Stomach (tissue), 4 donors: ENCODE data around the gene KDM4E.

Source experiments
- CTCF ChIP-seq, 7 experiments: fragments of 450-650 bp in 4 of 7; fragments of 200-600 bp in 3 of 7; sonication (generic) in 3 of 7; IDR thresholded peaks; one replicate each; pipeline ENCODE4 v1.5.1; 2016 to 2019; ENCODE audit warnings: antibody characterized with exemption in 7 of 7, control low read depth in 2 of 7, mild to moderate bottlenecking in 1 of 7
- POLR2A ChIP-seq, 4 donors: fragments of 450-650 bp; IDR thresholded peaks; one replicate each; pipeline ENCODE4 v1.6.1; 2016; ENCODE audit warnings: antibody characterized with exemption in 4 of 4, control low read depth in 2 of 4, mild to moderate bottlenecking in 1 of 4, moderate library complexity in 1 of 4
- POLR2AphosphoS5 ChIP-seq, 3 donors: sonication (generic); formaldehyde crosslinking; IDR thresholded peaks; one replicate each; pipeline ENCODE4 v1.6.1; 2016; ENCODE audit warnings: antibody characterized with exemption in 3 of 3

GRCh38 chr11:95044010-95044409 is 19.0 kb downstream of the KDM4E start:
- TF ChIP-seq CTCF (IDR thresholded peaks at IDR 0.05) (no peak), POLR2A (IDR thresholded peaks at IDR 0.05) (no peak), POLR2AphosphoS5 (IDR thresholded peaks at IDR 0.05) (no peak)
